ENCODE data around the gene ILKAP.

DNA sequence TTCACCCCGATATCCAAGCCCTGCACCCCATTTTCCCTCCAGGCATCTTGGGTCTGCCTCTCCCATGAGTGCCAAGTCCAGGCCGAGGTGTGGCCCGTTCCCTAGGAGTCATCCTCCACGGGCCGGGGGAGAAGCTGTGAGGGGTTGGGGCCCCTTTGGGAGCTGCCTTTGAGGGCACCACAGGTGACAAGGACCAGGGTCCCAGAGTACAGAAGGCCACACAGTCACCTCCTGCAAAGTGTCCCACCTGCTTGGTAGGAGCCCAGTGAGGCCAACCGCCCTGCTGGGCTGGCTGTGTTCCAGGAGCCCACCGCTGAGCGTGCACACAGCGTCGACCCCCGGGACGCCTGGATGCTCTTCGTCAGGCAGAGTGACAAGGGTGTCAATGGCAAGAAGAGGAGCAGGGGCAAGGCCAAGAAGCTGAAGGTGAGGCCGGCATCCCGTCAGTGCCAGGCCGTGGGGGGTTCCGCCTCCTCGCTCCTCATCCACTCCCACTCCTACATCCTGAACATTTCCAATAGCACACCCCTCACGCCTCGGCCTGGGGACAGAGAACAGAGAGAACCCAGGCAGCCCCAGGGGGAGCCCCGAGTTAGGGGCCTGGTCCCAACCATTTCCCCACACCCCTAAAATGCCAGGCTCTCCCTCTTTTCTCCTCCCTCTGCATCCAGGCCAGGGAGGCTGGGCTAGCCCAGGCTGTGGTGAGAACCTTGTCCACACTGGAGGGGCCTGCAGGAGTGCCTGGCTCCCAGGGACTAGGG, 42.0 kb downstream of the ILKAP start:
- TF ChIP-seq, protein P1, sequence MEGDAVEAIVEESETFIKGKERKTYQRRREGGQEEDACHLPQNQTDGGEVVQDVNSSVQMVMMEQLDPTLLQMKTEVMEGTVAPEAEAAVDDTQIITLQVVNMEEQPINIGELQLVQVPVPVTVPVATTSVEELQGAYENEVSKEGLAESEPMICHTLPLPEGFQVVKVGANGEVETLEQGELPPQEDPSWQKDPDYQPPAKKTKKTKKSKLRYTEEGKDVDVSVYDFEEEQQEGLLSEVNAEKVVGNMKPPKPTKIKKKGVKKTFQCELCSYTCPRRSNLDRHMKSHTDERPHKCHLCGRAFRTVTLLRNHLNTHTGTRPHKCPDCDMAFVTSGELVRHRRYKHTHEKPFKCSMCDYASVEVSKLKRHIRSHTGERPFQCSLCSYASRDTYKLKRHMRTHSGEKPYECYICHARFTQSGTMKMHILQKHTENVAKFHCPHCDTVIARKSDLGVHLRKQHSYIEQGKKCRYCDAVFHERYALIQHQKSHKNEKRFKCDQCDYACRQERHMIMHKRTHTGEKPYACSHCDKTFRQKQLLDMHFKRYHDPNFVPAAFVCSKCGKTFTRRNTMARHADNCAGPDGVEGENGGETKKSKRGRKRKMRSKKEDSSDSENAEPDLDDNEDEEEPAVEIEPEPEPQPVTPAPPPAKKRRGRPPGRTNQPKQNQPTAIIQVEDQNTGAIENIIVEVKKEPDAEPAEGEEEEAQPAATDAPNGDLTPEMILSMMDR (IDR thresholded peaks at IDR 0.05): no peak
- no peak for TF ChIP-seq POLR2AphosphoS5 (IDR thresholded peaks at IDR 0.05)

All from gastroesophageal sphincter (tissue), 3 donors.